HAP-1 (cell line): ENCODE measurements around the gene FAT1.
A peak's percentile ranks its signal among the peaks of the same experiment; 100 is the strongest.
"Not testable (repeated sequence)": the region's sequence is repeated elsewhere in the genome, so short reads cannot be mapped to it uniquely, and the experiment has no call there.

ENCODE experiments used
- DNase-seq, 2 experiments: peaks; one replicate each; pipeline ENCODE4 v3.0.0-alpha.2; 2016 to 2020; ENCODE audit warnings: low spot score in 2 of 2
- H3K27me3 ChIP-seq: fragments of 250-450 bp; sonication (Bioruptor Pico); 2 replicates; pipeline ENCODE4 v1.5.1; 2020; ENCODE audit warnings: low read depth, mild to moderate bottlenecking, moderate library complexity
- H3K36me3 ChIP-seq: fragments of 250-450 bp; sonication (Bioruptor Pico); replicated peaks from 2 replicates; pipeline ENCODE4 v1.5.1; 2020; ENCODE audit warnings: mild to moderate bottlenecking
- H3K4me1 ChIP-seq: fragments of 250-450 bp; sonication (Bioruptor Pico); 2 replicates; pipeline ENCODE4 v1.5.1; 2020; ENCODE audit warnings: mild to moderate bottlenecking
- H3K4me3 ChIP-seq: fragments of 250-450 bp; sonication (Bioruptor Pico); 2 replicates; pipeline ENCODE4 v1.5.1; 2020; ENCODE audit warnings: mild to moderate bottlenecking, moderate library complexity
- H3K9me3 ChIP-seq: fragments of 250-450 bp; sonication (Bioruptor Pico); 2 replicates; pipeline ENCODE4 v1.5.1; 2020; ENCODE audit warnings: mild to moderate bottlenecking, moderate library complexity
- in situ Hi-C: fragments of 300-500 bp; cut with MboI; formaldehyde crosslinking; loops from 3 replicates; pipeline ENCODE4 v1.14.3; 2020; ENCODE audit warnings: low sequenced_read_pairs, inconsistent platforms, mixed read lengths

Gene FAT1, protein sequence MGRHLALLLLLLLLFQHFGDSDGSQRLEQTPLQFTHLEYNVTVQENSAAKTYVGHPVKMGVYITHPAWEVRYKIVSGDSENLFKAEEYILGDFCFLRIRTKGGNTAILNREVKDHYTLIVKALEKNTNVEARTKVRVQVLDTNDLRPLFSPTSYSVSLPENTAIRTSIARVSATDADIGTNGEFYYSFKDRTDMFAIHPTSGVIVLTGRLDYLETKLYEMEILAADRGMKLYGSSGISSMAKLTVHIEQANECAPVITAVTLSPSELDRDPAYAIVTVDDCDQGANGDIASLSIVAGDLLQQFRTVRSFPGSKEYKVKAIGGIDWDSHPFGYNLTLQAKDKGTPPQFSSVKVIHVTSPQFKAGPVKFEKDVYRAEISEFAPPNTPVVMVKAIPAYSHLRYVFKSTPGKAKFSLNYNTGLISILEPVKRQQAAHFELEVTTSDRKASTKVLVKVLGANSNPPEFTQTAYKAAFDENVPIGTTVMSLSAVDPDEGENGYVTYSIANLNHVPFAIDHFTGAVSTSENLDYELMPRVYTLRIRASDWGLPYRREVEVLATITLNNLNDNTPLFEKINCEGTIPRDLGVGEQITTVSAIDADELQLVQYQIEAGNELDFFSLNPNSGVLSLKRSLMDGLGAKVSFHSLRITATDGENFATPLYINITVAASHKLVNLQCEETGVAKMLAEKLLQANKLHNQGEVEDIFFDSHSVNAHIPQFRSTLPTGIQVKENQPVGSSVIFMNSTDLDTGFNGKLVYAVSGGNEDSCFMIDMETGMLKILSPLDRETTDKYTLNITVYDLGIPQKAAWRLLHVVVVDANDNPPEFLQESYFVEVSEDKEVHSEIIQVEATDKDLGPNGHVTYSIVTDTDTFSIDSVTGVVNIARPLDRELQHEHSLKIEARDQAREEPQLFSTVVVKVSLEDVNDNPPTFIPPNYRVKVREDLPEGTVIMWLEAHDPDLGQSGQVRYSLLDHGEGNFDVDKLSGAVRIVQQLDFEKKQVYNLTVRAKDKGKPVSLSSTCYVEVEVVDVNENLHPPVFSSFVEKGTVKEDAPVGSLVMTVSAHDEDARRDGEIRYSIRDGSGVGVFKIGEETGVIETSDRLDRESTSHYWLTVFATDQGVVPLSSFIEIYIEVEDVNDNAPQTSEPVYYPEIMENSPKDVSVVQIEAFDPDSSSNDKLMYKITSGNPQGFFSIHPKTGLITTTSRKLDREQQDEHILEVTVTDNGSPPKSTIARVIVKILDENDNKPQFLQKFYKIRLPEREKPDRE (N-terminal part only)

DNA sequence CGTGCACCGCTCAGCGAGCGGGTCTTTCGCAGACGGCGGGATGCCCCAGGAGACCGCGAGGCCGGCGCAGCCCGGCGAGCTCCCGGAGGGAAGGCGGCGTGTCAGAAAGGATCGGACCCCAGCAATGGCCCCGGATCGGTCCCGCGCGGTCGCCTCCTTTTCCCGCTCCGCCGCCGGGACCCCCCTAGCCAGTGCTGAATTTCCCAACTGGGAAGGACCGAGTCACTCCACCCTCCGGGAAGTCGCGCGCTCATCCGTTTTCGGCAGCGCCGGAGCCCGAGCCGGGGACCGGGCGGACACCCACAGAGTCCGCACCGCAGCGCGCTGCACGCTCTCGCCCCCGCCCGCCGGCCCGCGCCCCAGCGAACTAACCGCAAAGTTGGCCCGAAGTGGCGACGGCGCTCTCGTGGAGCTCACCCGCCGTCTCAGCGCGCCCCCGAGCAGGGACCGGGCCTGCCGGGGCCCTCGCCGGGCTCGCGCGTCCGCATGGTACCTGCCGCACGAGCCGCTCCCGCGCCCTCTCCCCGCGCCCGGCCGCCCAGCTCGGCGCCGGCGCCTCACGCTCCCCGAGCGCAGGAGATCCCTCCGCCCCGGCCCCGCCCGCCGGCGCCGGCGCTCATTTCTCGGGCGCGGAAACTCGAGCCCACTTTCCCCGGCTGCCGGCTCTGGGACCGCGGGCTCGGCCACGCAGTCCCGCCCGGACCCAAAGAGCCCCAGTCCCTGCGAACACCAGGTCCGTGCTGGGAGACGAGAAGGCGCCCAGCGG lies at the start of gene FAT1:
Gene FAT1, minus strand, starts transcription at position 565 of the 766 bp plus-strand sequence. CDS start 14,029 bp downstream, outside the sequence.
- peak; percentile 46 to 76 for DNase-seq
- in situ Hi-C loops: no loop called here

DNA sequence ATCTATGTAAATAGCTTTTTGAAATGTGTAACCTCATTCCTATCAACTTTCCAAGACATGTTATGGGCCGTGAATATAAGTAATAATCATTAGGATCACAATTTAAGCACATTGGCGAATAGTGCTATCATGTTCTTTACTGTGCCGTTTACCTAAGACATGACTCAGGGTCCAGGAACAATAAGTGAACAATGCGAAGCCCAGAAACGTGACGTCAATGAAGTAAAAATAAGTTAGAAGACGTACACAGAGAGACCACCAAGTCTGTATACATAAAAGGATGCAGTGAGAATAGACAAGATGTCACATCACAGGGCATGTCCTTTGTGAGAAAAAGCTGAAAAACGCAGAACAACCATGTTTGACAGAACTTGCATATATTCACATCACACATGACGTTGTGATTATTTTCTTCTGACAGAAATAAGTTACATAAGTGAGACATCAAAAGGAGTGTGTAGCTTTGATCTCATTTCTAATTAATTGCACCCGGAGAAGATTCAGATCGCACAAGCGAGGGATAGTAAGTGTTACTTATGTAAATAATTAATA lies 49.4 kb upstream of the FAT1 start:
- in situ Hi-C loops: no loop called here
- Histone ChIP-seq H3K9me3 (no peaks in the 10 kb centered on the region; the same call in 1 of the 2 replicates), H3K27me3 (no peaks in the 10 kb centered on the region), H3K4me1 (peaks cover 2% of the 10 kb centered on the region; the same call in 1 of the 2 replicates), H3K36me3 (no peaks in the 10 kb centered on the region), H3K4me3 (no peak overlapping the region)
- DNase-seq: no peak

More for the DNA sequence above, at the start of gene FAT1:
- Histone ChIP-seq H3K9me3 (peaks cover 13% of the 10 kb centered on the region), H3K36me3 (no peaks in the 10 kb centered on the region), H3K4me1 (0 out of 2 replicates have a peak, but pooled peaks cover 4% of the 10 kb centered on the region), H3K27me3 (no peaks in the 10 kb centered on the region), H3K4me3 (peak within 1 kb of the TSS; percentile 63)

DNA sequence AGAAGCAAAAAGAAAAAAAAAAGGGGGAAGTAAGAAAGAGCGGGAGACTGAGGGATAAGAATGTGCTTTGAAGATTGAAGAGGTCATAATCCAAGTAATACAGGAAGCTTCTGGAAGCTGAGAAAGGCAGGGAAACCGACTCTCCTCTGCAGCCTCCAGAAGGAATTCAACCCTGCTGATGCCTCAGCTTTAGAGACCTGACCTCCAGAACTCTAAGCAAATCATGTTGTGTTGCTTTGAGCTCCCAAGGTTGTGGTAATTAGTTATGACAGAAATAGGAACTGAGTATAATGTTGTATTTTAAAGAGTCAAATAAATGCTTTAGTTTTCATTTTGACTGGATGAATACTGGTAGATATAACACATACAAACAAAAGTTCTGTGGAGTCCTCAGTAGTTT lies 48.0 kb upstream of the FAT1 start:
- Histone ChIP-seq H3K36me3 (no peaks in the 10 kb centered on the region), H3K9me3 (no peaks in the 10 kb centered on the region; the same call in 1 of the 2 replicates), H3K4me3 (no peak overlapping the region), H3K27me3 (no peaks in the 10 kb centered on the region), H3K4me1 (peaks cover 2% of the 10 kb centered on the region; the same call in 1 of the 2 replicates)
- no peak for DNase-seq
- in situ Hi-C loops: no loop called here

DNA sequence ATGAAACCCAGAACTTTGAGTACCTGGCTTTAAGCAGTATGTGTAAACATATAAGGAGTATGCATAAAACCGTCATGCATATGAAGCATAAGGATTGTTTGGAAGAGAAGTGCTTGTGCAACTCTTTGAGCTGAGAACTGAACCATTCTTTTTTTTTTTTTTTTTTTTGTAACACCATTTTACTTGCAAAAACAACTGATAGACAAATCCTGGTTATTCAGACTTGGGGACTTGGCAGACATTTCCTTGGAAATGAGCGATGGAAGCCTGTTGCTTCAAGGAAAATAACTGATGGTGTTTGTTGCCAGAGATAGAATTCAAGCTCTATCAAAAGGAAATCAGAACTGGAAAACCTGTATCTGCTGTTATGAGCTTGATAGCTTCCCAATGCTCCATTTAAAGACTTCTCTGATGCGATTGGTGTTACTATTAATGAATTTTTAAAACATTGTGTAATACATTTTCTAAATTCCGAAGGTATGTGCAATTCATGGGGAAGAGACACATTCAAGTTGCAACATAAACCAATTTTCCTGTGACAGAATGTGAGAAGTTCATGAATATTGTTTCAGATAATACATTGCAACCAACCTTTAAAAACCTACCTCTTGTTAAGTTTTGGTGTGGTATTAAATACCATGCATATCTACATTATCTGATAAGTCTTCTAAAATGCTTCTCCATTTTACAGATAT lies 47.0 kb upstream of the FAT1 start:
- Histone ChIP-seq H3K36me3 (no peaks in the 10 kb centered on the region), H3K4me1 (peaks cover 2% of the 10 kb centered on the region), H3K4me3 (no peak overlapping the region), H3K9me3 (no peaks in the 10 kb centered on the region; the same call in 1 of the 2 replicates), H3K27me3 (no peaks in the 10 kb centered on the region)
- in situ Hi-C loops: no loop called here
- DNase-seq: no peak

DNA sequence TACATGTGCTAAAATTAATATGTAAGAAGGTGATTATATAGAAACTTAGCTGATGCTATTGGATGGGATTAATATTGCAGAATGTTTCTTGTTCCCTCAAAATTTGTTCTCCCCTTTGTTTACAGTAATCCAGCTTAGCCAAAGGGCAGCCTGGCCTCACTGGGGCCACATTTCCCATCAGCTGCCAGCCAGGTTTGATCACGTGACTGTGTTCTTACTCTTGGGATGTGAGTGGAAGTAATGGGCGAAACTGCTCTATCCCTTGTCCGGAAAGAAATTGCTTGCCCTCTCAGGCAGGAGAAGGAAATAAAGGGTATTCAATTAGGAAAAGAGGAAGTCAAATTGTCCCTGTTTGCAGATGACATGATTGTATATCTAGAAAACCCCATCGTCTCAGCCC lies 44.1 kb upstream of the FAT1 start:
- Histone ChIP-seq H3K4me3 (no peak overlapping the region), H3K36me3 (no peaks in the 10 kb centered on the region)
- in situ Hi-C loops: no loop called here

DNA sequence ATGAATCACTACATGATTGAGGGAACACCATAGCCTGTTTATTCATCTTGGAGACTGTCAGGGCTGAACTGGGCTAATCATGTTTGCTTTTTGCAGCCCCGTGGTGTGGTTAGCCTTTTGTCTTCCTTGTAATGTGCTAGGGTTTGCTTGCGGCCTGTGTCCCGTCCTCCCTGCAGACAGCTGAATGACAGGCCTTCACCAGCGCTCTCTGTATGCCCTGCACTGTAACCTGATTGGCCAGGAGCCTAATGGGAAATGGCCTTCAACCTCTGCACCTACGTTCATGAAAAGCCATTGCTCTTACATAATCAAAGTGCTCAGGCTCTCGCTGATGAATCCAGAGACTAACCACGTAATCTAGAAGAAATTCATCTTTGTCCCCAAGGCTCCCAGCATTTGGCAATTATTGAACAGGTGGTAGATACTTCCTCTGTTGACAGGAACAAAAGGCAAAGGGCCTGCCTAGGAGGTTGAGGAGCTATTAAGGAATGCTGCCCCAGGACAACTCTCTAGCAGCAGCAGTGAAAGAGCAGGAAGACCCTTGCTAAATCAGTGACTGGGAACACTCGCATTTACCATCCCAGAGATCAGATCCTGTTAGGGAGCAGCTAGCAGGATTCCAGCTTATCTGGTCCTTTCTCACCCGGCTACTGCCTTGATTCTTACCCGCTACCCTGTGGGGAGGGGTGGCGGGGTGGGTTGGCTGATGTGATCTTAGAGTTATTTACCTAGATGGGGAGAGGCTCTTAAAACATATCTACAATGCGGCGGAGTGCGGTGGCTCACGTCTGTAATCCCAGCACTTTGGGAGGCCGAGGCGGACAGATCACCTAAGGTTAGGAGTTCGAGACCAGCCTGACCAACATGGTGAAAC lies 42.3 kb upstream of the FAT1 start:
- in situ Hi-C loops: no loop called here
- Histone ChIP-seq H3K4me1 (peaks cover 7% of the 10 kb centered on the region), H3K36me3 (no peaks in the 10 kb centered on the region), H3K27me3 (no peaks in the 10 kb centered on the region), H3K4me3 (no peak overlapping the region), H3K9me3 (no peaks in the 10 kb centered on the region; the same call in 1 of the 2 replicates)
- peak in 1 of 2 experiments; percentile 44 for DNase-seq

More for the DNA sequence above, 44.1 kb upstream of the FAT1 start:
- Histone ChIP-seq H3K27me3 (no peaks in the 10 kb centered on the region), H3K4me1 (peaks cover 4% of the 10 kb centered on the region), H3K9me3 (no peaks in the 10 kb centered on the region; the same call in 1 of the 2 replicates)
- DNase-seq: no peak

DNA sequence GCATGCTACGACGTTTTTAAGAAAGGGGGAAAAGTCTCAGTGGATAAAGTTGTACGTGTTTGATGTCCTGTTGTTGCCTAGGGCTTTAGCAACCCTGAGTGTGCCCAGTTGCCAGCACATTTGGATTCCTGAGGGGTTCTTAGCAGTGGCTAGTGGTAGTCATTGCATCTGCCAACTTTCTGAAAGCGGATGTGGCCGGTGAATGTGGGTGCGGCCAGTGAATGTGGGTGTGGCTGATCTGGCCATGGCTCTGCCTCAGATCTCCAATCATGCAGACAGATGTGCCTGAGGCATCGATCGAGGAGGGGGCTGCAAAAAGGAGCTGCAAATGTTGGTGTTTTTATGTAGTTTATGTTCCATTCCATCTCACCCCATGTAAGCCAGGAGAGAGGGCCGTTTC lies 41.5 kb upstream of the FAT1 start:
- DNase-seq: peak in 1 of 2 experiments; percentile 54
- Histone ChIP-seq H3K4me3 (no peak overlapping the region), H3K4me1 (peaks cover 7% of the 10 kb centered on the region), H3K9me3 (no peaks in the 10 kb centered on the region; the same call in 1 of the 2 replicates), H3K36me3 (no peaks in the 10 kb centered on the region), H3K27me3 (no peaks in the 10 kb centered on the region)
- in situ Hi-C loops: no loop called here

DNA sequence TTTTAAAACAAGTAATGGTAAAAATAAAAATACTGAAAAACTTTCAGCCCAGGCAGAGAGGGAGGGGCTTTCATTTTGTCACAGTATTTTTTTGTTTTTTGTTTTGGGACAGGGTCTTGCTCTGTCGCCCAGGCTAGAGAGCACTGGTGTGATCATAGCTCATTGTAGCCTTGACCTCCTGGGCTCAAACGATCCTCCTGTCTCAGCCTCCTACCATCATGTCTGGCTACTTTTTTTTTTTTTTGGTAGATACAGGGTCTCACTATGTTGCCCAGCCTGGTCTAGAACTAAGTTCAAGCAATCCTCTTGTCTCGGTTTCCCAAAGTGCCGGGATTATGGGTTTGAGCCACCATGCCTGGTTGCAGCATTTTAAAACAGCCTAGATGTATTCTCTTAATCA lies 40.8 kb upstream of the FAT1 start:
- DNase-seq: no peak
- H3K27me3 ChIP-seq: no peaks in the 10 kb centered on the region
- no peaks in the 10 kb centered on the region; the same call in 1 of the 2 replicates for H3K9me3 ChIP-seq
- no peaks in the 10 kb centered on the region for H3K36me3 ChIP-seq
- peaks cover 7% of the 10 kb centered on the region for H3K4me1 ChIP-seq
- in situ Hi-C loops: no loop called here
- H3K4me3 ChIP-seq: no peak overlapping the region

DNA sequence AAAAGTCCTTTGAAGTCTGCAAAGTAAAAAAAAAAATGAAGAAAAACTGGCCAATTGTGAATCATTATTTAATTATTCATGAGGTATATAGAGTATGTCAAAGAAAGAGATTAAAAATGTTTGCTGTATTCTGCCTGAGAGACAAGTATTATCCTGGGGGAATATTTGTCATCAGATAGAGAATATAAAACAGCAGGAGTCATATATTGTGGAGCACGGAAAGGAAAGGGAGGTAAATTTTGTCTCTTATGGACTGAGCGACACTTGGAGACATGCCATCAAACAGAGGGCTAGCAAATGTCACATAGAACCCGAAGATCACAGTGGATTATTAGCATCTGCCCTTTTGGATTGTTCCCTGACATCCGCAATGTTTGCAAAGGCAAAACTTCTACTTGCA lies 39.2 kb upstream of the FAT1 start:
- Histone ChIP-seq H3K4me3 (no peak overlapping the region), H3K4me1 (peaks cover 7% of the 10 kb centered on the region), H3K9me3 (no peaks in the 10 kb centered on the region), H3K27me3 (no peaks in the 10 kb centered on the region), H3K36me3 (no peaks in the 10 kb centered on the region)
- DNase-seq: no peak
- in situ Hi-C loops: no loop called here

DNA sequence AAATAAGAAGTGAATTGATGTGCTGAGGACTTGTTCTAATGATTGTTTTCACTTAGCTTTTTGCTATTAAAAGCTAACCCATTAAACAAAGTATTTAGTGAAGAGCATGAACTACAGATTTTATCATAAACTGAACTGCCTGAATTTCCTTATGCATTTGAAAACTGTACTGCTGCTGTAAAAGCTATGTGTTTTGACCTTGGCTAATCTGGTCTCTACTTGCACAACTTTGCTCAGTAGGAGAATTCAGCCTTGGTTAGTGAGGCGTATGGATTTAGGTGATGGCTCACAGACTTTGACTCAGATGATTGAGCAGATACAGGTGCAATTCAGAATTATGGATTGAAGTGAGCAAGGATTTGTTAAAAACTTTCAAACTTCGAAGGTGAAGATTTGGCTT lies 38.7 kb upstream of the FAT1 start:
- DNase-seq: no peak
- H3K4me3 ChIP-seq: no peak overlapping the region
- no peaks in the 10 kb centered on the region for H3K27me3 ChIP-seq
- peaks cover 7% of the 10 kb centered on the region for H3K4me1 ChIP-seq
- H3K9me3 ChIP-seq: no peaks in the 10 kb centered on the region
- H3K36me3 ChIP-seq: no peaks in the 10 kb centered on the region
- in situ Hi-C loops: no loop called here

DNA sequence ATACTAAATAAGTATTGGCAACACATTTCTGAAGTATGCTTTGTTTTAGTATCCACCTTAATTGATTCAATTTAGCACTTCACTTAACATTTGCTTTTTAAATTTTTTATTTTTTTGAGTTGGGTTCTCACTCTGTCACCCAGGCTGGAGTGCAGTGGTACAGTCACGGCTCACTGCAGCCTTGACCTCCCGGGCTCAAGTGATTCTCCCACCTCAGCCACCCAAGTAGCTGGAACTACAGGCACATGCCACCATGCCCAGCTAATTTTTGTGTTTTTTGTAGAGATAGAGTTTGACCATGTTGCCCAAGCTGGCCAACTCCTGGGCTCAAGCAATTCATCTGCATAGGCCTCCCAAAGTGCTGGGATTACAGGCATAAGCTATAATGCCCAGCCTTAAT lies 38.3 kb upstream of the FAT1 start:
- H3K36me3 ChIP-seq, H3K9me3 ChIP-seq, in situ Hi-C loops, H3K4me1 ChIP-seq, DNase-seq, H3K4me3 ChIP-seq, H3K27me3 ChIP-seq: not testable (repeated sequence)
